ENCODE measurements around the gene NTN1. TPM values are rescaled to one million over a fixed set of nuclear protein-coding genes. Genes with fewer than 3 reads are reported as not detected.

Gene NTN1
- total RNA-seq, 4 donors from 2014 or later, result 3.6 to 20.6 (median 7.2) TPM

DNA sequence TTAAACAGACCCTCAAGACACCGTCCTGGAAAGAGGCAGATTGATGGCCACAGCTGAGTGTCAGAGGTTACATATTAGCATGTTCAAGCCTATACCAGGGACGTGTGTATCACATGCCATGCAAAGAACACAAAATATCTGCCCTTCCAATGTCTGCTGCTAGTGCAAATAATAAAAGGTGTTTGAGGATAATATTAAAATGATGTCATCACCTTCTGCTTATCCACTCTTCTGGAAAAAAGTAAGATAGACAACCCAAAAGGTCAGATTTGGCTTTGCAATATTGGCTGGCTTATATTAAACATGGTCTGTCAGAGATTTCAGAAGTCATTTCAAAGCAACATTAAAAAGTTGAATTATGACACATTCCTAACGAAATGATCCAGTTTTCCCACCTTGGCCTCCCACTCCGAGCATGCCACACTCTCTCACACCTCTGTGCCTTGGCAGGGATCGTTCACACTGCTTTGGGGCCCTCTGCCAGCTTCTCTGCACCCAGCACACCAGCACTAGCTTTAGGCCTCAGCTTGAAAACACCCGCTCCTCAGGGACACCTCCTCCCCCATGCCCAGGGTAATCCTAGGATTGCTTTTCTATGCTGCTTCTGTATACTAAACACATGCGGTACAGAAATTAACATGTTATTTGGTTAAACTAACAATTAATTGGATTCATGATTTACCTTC is 248.2 kb downstream of the NTN1 start:
- no peaks in the 10 kb centered on the region for H3K36me3 ChIP-seq
- no peaks in the 10 kb centered on the region for H3K9me3 ChIP-seq
- no peak overlapping the region for H3K27ac ChIP-seq
- peaks cover 0 to 7% (median 0%) of the 10 kb centered on the region in 4 donors for H3K4me1 ChIP-seq
- WGBS, 2 donors (ENCODE audit: low coverage in 1 of 2), result 70 to 77% methylated on average over 3 to 7 of the region's 7 CpGs
- DNase-seq, result no peak
- intact Hi-C loops (cut with DNase I; ENCODE audit: low total_unique reads), result no loop called here
- H3K27me3 ChIP-seq, result no peaks in the 10 kb centered on the region
- in situ Hi-C loops (cut with MboI; ENCODE audit: low pct_ligation_motif_present in 1 of 4, low pct_unique_long_range_greater_than_20kb in 1 of 4, low sequenced_read_pairs in 3 of 4), result no loop called here
- TF ChIP-seq EP300 (IDR thresholded peaks at IDR 0.05; ENCODE audit: low read depth) (no peak), POLR2A (IDR thresholded peaks at IDR 0.05) (no peak), POLR2AphosphoS5 (IDR thresholded peaks at IDR 0.05) (no peak)
- TF ChIP-seq, protein P1, sequence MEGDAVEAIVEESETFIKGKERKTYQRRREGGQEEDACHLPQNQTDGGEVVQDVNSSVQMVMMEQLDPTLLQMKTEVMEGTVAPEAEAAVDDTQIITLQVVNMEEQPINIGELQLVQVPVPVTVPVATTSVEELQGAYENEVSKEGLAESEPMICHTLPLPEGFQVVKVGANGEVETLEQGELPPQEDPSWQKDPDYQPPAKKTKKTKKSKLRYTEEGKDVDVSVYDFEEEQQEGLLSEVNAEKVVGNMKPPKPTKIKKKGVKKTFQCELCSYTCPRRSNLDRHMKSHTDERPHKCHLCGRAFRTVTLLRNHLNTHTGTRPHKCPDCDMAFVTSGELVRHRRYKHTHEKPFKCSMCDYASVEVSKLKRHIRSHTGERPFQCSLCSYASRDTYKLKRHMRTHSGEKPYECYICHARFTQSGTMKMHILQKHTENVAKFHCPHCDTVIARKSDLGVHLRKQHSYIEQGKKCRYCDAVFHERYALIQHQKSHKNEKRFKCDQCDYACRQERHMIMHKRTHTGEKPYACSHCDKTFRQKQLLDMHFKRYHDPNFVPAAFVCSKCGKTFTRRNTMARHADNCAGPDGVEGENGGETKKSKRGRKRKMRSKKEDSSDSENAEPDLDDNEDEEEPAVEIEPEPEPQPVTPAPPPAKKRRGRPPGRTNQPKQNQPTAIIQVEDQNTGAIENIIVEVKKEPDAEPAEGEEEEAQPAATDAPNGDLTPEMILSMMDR (IDR thresholded peaks at IDR 0.05), result no peak
- no peak overlapping the region for H3K4me3 ChIP-seq

DNA sequence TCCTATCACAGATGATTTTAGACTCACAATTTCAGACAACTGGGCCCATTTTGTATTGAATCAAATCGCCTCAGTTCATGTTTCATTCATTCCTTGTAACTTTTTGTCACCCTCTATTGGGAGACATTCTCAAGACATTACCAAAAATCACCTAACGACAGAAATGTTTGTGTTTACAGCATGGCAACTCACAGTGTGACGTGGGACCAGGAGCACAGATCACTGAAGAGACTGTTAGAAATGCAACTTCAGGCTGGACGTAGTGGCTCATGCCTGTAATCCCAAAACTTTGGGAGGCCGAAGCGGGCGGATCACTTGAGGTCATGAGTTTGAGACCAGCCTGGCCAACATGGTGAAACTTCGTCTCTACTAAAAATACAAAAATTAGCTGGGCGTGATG is 249.6 kb downstream of the NTN1 start:
- intact Hi-C loops (cut with DNase I; ENCODE audit: low total_unique reads) (no loop called here), in situ Hi-C loops (cut with MboI; ENCODE audit: low pct_ligation_motif_present in 1 of 4, low pct_unique_long_range_greater_than_20kb in 1 of 4, low sequenced_read_pairs in 3 of 4) (no loop called here)
- no peaks in the 10 kb centered on the region for H3K9me3 ChIP-seq
- H3K27me3 ChIP-seq, result no peaks in the 10 kb centered on the region
- no peak overlapping the region for H3K4me3 ChIP-seq
- TF ChIP-seq, protein P1 (IDR thresholded peaks at IDR 0.05), result no peak
- TF ChIP-seq POLR2A (IDR thresholded peaks at IDR 0.05), result no peak
- no peak for TF ChIP-seq EP300 (IDR thresholded peaks at IDR 0.05; ENCODE audit: low read depth)
- TF ChIP-seq POLR2AphosphoS5 (IDR thresholded peaks at IDR 0.05), result no peak
- H3K36me3 ChIP-seq, result no peaks in the 10 kb centered on the region
- no peak for DNase-seq
- H3K27ac ChIP-seq, result no peak overlapping the region
- 84 to 96% methylated on average over 3 to 9 of the region's 9 CpGs for WGBS, 2 donors (ENCODE audit: low coverage in 1 of 2)
- peaks cover 0 to 7% (median 0%) of the 10 kb centered on the region in 4 donors for H3K4me1 ChIP-seq

DNA sequence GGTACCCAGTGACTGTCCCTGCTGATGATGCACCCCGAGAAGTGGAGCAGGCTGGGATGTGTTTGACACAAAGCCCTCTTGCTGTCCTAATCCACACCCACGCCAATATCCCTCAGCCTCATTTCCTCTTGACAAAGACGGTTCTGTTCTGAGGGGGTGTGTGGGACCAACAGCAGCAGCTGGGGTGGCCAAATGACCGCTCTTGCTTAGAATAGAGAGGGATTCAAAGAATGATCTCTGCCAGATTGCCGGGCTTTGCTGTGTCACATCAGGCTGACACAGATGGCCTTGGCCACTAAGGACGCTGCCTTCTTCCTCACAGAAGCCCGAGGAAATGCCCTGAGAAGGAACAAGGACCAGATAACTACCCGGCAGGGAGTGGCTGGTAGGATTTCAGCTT is 250.7 kb downstream of the NTN1 start:
- Histone ChIP-seq H3K9me3 (no peaks in the 10 kb centered on the region), H3K4me1 (peaks cover 0 to 7% (median 0%) of the 10 kb centered on the region in 4 donors), H3K27me3 (no peaks in the 10 kb centered on the region), H3K4me3 (no peak overlapping the region), H3K27ac (peak overlapping the region in 3 of 4 donors; percentile 22 to 48 (median 35)), H3K36me3 (no peaks in the 10 kb centered on the region)
- in situ Hi-C loops (cut with MboI; ENCODE audit: low pct_ligation_motif_present in 1 of 4, low pct_unique_long_range_greater_than_20kb in 1 of 4, low sequenced_read_pairs in 3 of 4) (no loop called here), intact Hi-C loops (cut with DNase I; ENCODE audit: low total_unique reads) (no loop called here)
- TF ChIP-seq POLR2AphosphoS5 (IDR thresholded peaks at IDR 0.05), result no peak
- TF ChIP-seq POLR2A (IDR thresholded peaks at IDR 0.05), result no peak
- TF ChIP-seq, protein P1 (IDR thresholded peaks at IDR 0.05), result no peak
- TF ChIP-seq EP300 (IDR thresholded peaks at IDR 0.05; ENCODE audit: low read depth), result no peak
- 83 to 87% methylated on average over 3 to 8 of the region's 8 CpGs for WGBS, 2 donors (ENCODE audit: low coverage in 1 of 2)
- no peak for DNase-seq

DNA sequence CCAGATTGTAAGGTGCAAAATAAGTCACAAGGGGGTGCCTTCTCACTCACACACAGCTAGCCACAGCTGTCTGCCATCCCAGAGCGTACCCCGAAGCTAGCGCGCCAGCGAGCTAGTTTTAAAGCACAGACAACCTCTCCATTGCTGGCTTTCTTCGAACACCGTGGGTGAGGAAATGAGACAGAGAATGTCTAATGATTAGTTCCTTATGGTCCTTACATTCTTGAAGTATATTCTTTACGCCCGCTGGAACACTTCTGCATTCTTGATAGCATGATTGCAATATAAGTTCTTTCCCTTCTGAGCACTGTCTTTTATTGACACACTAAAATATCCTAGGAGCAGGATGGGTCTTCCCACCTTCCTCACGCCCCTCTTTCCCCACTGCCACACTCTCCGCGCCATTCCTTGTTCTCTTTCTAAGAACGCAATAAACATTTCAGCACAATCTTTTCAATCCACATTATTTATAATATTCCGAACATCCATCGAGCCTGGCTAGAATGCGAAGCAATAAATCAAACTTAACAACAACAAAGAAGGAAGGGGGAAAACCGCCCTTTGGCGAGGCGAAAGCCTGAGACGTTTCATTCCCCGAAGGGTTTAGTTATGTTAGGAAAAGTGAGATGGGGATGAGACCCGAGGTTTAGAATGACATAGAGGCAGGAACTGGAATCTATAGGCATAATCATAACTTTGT is 251.3 kb downstream of the NTN1 start:
- H3K27me3 ChIP-seq, result no peaks in the 10 kb centered on the region
- peaks cover 0 to 7% (median 0%) of the 10 kb centered on the region in 4 donors for H3K4me1 ChIP-seq
- no peaks in the 10 kb centered on the region for H3K36me3 ChIP-seq
- H3K9me3 ChIP-seq, result no peaks in the 10 kb centered on the region
- TF ChIP-seq, protein P1 (IDR thresholded peaks at IDR 0.05), result no peak
- TF ChIP-seq POLR2A (IDR thresholded peaks at IDR 0.05), result no peak
- TF ChIP-seq EP300 (IDR thresholded peaks at IDR 0.05; ENCODE audit: low read depth), result no peak
- no peak for TF ChIP-seq POLR2AphosphoS5 (IDR thresholded peaks at IDR 0.05)
- no peak overlapping the region for H3K4me3 ChIP-seq
- intact Hi-C loops (cut with DNase I; ENCODE audit: low total_unique reads), result no loop called here
- WGBS, 2 donors (ENCODE audit: low coverage in 1 of 2), result 69 to 79% methylated on average over 16 to 22 of the region's 22 CpGs
- DNase-seq, result no peak
- H3K27ac ChIP-seq, result peak overlapping the region; percentile 24 to 48 (median 36)
- in situ Hi-C loops (cut with MboI; ENCODE audit: low pct_ligation_motif_present in 1 of 4, low pct_unique_long_range_greater_than_20kb in 1 of 4, low sequenced_read_pairs in 3 of 4), result no loop called here
